Stimulated activated CD8-positive, alpha-beta memory T cell treated with anti-CD3 and anti-CD28 coated beads, Interleukin-4, amount 100 ng/mL, for 1 hour (primary cell): ENCODE results near the gene FAM124A.
"Not testable (repeated sequence)": the region's sequence is repeated elsewhere in the genome, so short reads cannot be mapped to it uniquely, and the experiment has no call there.

Source experiments
- DNase-seq, 2 donors: peaks; one replicate each; pipeline ENCODE4 v3.0.0-alpha.2; 2020; ENCODE audit warnings: low read depth in 2 of 2, low spot score in 1 of 2

Gene FAM124A

GRCh38 chr13:51267622-51268021 is 45.4 kb downstream of the FAM124A start:
- DNase-seq = no peak

GRCh38 chr13:51269039-51269438 is 46.8 kb downstream of the FAM124A start:
- DNase-seq = no peak

GRCh38 chr13:51270623-51271415 is 48.6 kb downstream of the FAM124A start:
- no peak for DNase-seq

GRCh38 chr13:51271528-51272085 is 49.4 kb downstream of the FAM124A start:
- no peak for DNase-seq

- DNase-seq = no peak
Observed at GRCh38 chr13:51275101-51275500, 52.9 kb downstream of the FAM124A start.

GRCh38 chr13:51276636-51277035 is 54.4 kb downstream of the FAM124A start:
- no peak for DNase-seq

GRCh38 chr13:51277928-51278327 is 55.7 kb downstream of the FAM124A start:
- DNase-seq = no peak

- no peak for DNase-seq
Observed at GRCh38 chr13:51278426-51279130, 56.4 kb downstream of the FAM124A start.

GRCh38 chr13:51280379-51280940 is 58.3 kb downstream of the FAM124A start:
- DNase-seq = no peak

- DNase-seq = no peak
Observed at GRCh38 chr13:51282322-51282721, 60.1 kb downstream of the FAM124A start.

GRCh38 chr13:51282923-51283322 is 60.7 kb downstream of the FAM124A start:
- not testable (repeated sequence) for DNase-seq

GRCh38 chr13:51283371-51283770 is 61.2 kb downstream of the FAM124A start:
- DNase-seq = no peak

GRCh38 chr13:51284339-51284738 is 62.1 kb downstream of the FAM124A start:
- no peak for DNase-seq

GRCh38 chr13:51286135-51287002 is 64.2 kb downstream of the FAM124A start:
- peak; percentile 44 to 52 for DNase-seq

GRCh38 chr13:51287758-51288157 is 65.6 kb downstream of the FAM124A start:
- DNase-seq = no peak

- DNase-seq = not testable (repeated sequence)
Observed at GRCh38 chr13:51288254-51288653, 66.1 kb downstream of the FAM124A start.

- DNase-seq = no peak
Observed at GRCh38 chr13:51291341-51291740, 69.1 kb downstream of the FAM124A start.

- no peak for DNase-seq
Observed at GRCh38 chr13:51292000-51292565, 69.9 kb downstream of the FAM124A start.

- DNase-seq = no peak
Observed at GRCh38 chr13:51297556-51297955, 75.4 kb downstream of the FAM124A start.

- no peak for DNase-seq
Observed at GRCh38 chr13:51298812-51299211, 76.6 kb downstream of the FAM124A start.
